ENCODE measurements around the gene RSPH3.

The RSPH3 gene

GRCh38 chr6:158978757-158979156, 21.2 kb downstream of the RSPH3 start:
- H3K36me3 ChIP-seq (ENCODE audit: control insufficient read depth in 1 of 2, insufficient read depth in 2 of 2, low read length in 2 of 2): peaks cover 8 to 14% of the 10 kb centered on the region in 2 donors
- H3K9me3 ChIP-seq (ENCODE audit: control insufficient read depth in 1 of 2, low read length in 2 of 2): no peaks in the 10 kb centered on the region
- H3K9ac ChIP-seq (ENCODE audit: low read depth in 1 of 2, low read length in 2 of 2): no peak overlapping the region
- H3K27ac ChIP-seq (ENCODE audit: low read depth, low read length): no peak overlapping the region
- H3K4me3 ChIP-seq (ENCODE audit: low read depth in 1 of 2, low read length in 2 of 2): no peak overlapping the region
- no peaks in the 10 kb centered on the region for H3K27me3 ChIP-seq (ENCODE audit: control insufficient read depth in 1 of 2, insufficient read depth in 2 of 2, low read length in 2 of 2)
- H3K4me1 ChIP-seq (ENCODE audit: control insufficient read depth in 1 of 2, insufficient read depth in 2 of 2, low read length in 2 of 2): no peaks in the 10 kb centered on the region

- no peak overlapping the region for H3K27ac ChIP-seq (ENCODE audit: low read depth, low read length)
- H3K4me1 ChIP-seq (ENCODE audit: control insufficient read depth in 1 of 2, insufficient read depth in 2 of 2, low read length in 2 of 2): no peaks in the 10 kb centered on the region
- no peak overlapping the region for H3K4me3 ChIP-seq (ENCODE audit: low read depth in 1 of 2, low read length in 2 of 2)
- no peaks in the 10 kb centered on the region for H3K9me3 ChIP-seq (ENCODE audit: control insufficient read depth in 1 of 2, low read length in 2 of 2)
- peaks cover 8 to 14% of the 10 kb centered on the region in 2 donors for H3K36me3 ChIP-seq (ENCODE audit: control insufficient read depth in 1 of 2, insufficient read depth in 2 of 2, low read length in 2 of 2)
- no peaks in the 10 kb centered on the region for H3K27me3 ChIP-seq (ENCODE audit: control insufficient read depth in 1 of 2, insufficient read depth in 2 of 2, low read length in 2 of 2)
- no peak overlapping the region for H3K9ac ChIP-seq (ENCODE audit: low read depth in 1 of 2, low read length in 2 of 2)
Measured at GRCh38 chr6:158977382-158977781, 22.6 kb downstream of the RSPH3 start.

GRCh38 chr6:158972241-158973233, 27.5 kb downstream of the RSPH3 start:
- H3K27ac ChIP-seq (ENCODE audit: low read depth, low read length): no peak overlapping the region
- peak overlapping the region in 1 of 2 donors; percentile 13 for H3K9ac ChIP-seq (ENCODE audit: low read depth in 1 of 2, low read length in 2 of 2)
- no peaks in the 10 kb centered on the region for H3K27me3 ChIP-seq (ENCODE audit: control insufficient read depth in 1 of 2, insufficient read depth in 2 of 2, low read length in 2 of 2)
- peaks cover 0 to 5% of the 10 kb centered on the region in 2 donors for H3K9me3 ChIP-seq (ENCODE audit: control insufficient read depth in 1 of 2, low read length in 2 of 2)
- H3K4me3 ChIP-seq (ENCODE audit: low read depth in 1 of 2, low read length in 2 of 2): no peak overlapping the region
- H3K4me1 ChIP-seq (ENCODE audit: control insufficient read depth in 1 of 2, insufficient read depth in 2 of 2, low read length in 2 of 2): no peaks in the 10 kb centered on the region
- peaks cover 6% of the 10 kb centered on the region in 2 donors for H3K36me3 ChIP-seq (ENCODE audit: control insufficient read depth in 1 of 2, insufficient read depth in 2 of 2, low read length in 2 of 2)

- Histone ChIP-seq H3K4me1 (ENCODE audit: control insufficient read depth in 1 of 2, insufficient read depth in 2 of 2, low read length in 2 of 2) (no peaks in the 10 kb centered on the region), H3K27me3 (ENCODE audit: control insufficient read depth in 1 of 2, insufficient read depth in 2 of 2, low read length in 2 of 2) (no peaks in the 10 kb centered on the region), H3K9me3 (ENCODE audit: control insufficient read depth in 1 of 2, low read length in 2 of 2) (peaks cover 0 to 5% of the 10 kb centered on the region in 2 donors), H3K27ac (ENCODE audit: low read depth, low read length) (no peak overlapping the region), H3K9ac (ENCODE audit: low read depth in 1 of 2, low read length in 2 of 2) (no peak overlapping the region), H3K4me3 (ENCODE audit: low read depth in 1 of 2, low read length in 2 of 2) (no peak overlapping the region), H3K36me3 (ENCODE audit: control insufficient read depth in 1 of 2, insufficient read depth in 2 of 2, low read length in 2 of 2) (peaks cover 2 to 3% of the 10 kb centered on the region in 2 donors)
Measured at GRCh38 chr6:158970640-158971275, 29.2 kb downstream of the RSPH3 start.

- H3K9me3 ChIP-seq (ENCODE audit: control insufficient read depth in 1 of 2, low read length in 2 of 2): peaks cover 0 to 5% of the 10 kb centered on the region in 2 donors
- no peak overlapping the region for H3K4me3 ChIP-seq (ENCODE audit: low read depth in 1 of 2, low read length in 2 of 2)
- no peak overlapping the region for H3K27ac ChIP-seq (ENCODE audit: low read depth, low read length)
- no peak overlapping the region for H3K9ac ChIP-seq (ENCODE audit: low read depth in 1 of 2, low read length in 2 of 2)
- H3K36me3 ChIP-seq (ENCODE audit: control insufficient read depth in 1 of 2, insufficient read depth in 2 of 2, low read length in 2 of 2): peaks cover 0 to 2% of the 10 kb centered on the region in 2 donors
- H3K4me1 ChIP-seq (ENCODE audit: control insufficient read depth in 1 of 2, insufficient read depth in 2 of 2, low read length in 2 of 2): no peaks in the 10 kb centered on the region
- no peaks in the 10 kb centered on the region for H3K27me3 ChIP-seq (ENCODE audit: control insufficient read depth in 1 of 2, insufficient read depth in 2 of 2, low read length in 2 of 2)
Measured at GRCh38 chr6:158969148-158969547, 30.9 kb downstream of the RSPH3 start.

- H3K4me3 ChIP-seq (ENCODE audit: low read depth in 1 of 2, low read length in 2 of 2): no peak overlapping the region
- H3K4me1 ChIP-seq (ENCODE audit: control insufficient read depth in 1 of 2, insufficient read depth in 2 of 2, low read length in 2 of 2): peaks cover 8 to 11% of the 10 kb centered on the region in 2 donors
- no peaks in the 10 kb centered on the region for H3K36me3 ChIP-seq (ENCODE audit: control insufficient read depth in 1 of 2, insufficient read depth in 2 of 2, low read length in 2 of 2)
Measured at GRCh38 chr6:158963020-158963808, 36.8 kb downstream of the RSPH3 start.

GRCh38 chr6:158962371-158962770, 37.6 kb downstream of the RSPH3 start:
- peaks cover 10 to 13% of the 10 kb centered on the region in 2 donors for H3K4me1 ChIP-seq (ENCODE audit: control insufficient read depth in 1 of 2, insufficient read depth in 2 of 2, low read length in 2 of 2)
- no peak overlapping the region for H3K27ac ChIP-seq (ENCODE audit: low read depth, low read length)
- no peaks in the 10 kb centered on the region for H3K27me3 ChIP-seq (ENCODE audit: control insufficient read depth in 1 of 2, insufficient read depth in 2 of 2, low read length in 2 of 2)
- no peaks in the 10 kb centered on the region for H3K36me3 ChIP-seq (ENCODE audit: control insufficient read depth in 1 of 2, insufficient read depth in 2 of 2, low read length in 2 of 2)
- H3K4me3 ChIP-seq (ENCODE audit: low read depth in 1 of 2, low read length in 2 of 2): no peak overlapping the region
- no peaks in the 10 kb centered on the region for H3K9me3 ChIP-seq (ENCODE audit: control insufficient read depth in 1 of 2, low read length in 2 of 2)
- H3K9ac ChIP-seq (ENCODE audit: low read depth in 1 of 2, low read length in 2 of 2): no peak overlapping the region

More at GRCh38 chr6:158963020-158963808, 36.8 kb downstream of the RSPH3 start:
- H3K9me3 ChIP-seq (ENCODE audit: control insufficient read depth in 1 of 2, low read length in 2 of 2): no peaks in the 10 kb centered on the region
- no peaks in the 10 kb centered on the region for H3K27me3 ChIP-seq (ENCODE audit: control insufficient read depth in 1 of 2, insufficient read depth in 2 of 2, low read length in 2 of 2)
- H3K9ac ChIP-seq (ENCODE audit: low read depth in 1 of 2, low read length in 2 of 2): no peak overlapping the region
- H3K27ac ChIP-seq (ENCODE audit: low read depth, low read length): no peak overlapping the region

GRCh38 chr6:158960026-158960425, 40.0 kb downstream of the RSPH3 start:
- H3K36me3 ChIP-seq (ENCODE audit: control insufficient read depth in 1 of 2, insufficient read depth in 2 of 2, low read length in 2 of 2): no peaks in the 10 kb centered on the region
- no peaks in the 10 kb centered on the region for H3K9me3 ChIP-seq (ENCODE audit: control insufficient read depth in 1 of 2, low read length in 2 of 2)
- H3K27ac ChIP-seq (ENCODE audit: low read depth, low read length): no peak overlapping the region
- no peaks in the 10 kb centered on the region for H3K27me3 ChIP-seq (ENCODE audit: control insufficient read depth in 1 of 2, insufficient read depth in 2 of 2, low read length in 2 of 2)
- H3K4me3 ChIP-seq (ENCODE audit: low read depth in 1 of 2, low read length in 2 of 2): no peak overlapping the region
- H3K9ac ChIP-seq (ENCODE audit: low read depth in 1 of 2, low read length in 2 of 2): no peak overlapping the region
- H3K4me1 ChIP-seq (ENCODE audit: control insufficient read depth in 1 of 2, insufficient read depth in 2 of 2, low read length in 2 of 2): peaks cover 10 to 13% of the 10 kb centered on the region in 2 donors

- Histone ChIP-seq H3K9me3 (ENCODE audit: control insufficient read depth in 1 of 2, low read length in 2 of 2) (no peaks in the 10 kb centered on the region), H3K27ac (ENCODE audit: low read depth, low read length) (no peak overlapping the region), H3K9ac (ENCODE audit: low read depth in 1 of 2, low read length in 2 of 2) (no peak overlapping the region), H3K4me3 (ENCODE audit: low read depth in 1 of 2, low read length in 2 of 2) (no peak overlapping the region), H3K4me1 (ENCODE audit: control insufficient read depth in 1 of 2, insufficient read depth in 2 of 2, low read length in 2 of 2) (peaks cover 10 to 13% of the 10 kb centered on the region in 2 donors), H3K36me3 (ENCODE audit: control insufficient read depth in 1 of 2, insufficient read depth in 2 of 2, low read length in 2 of 2) (no peaks in the 10 kb centered on the region), H3K27me3 (ENCODE audit: control insufficient read depth in 1 of 2, insufficient read depth in 2 of 2, low read length in 2 of 2) (no peaks in the 10 kb centered on the region)
Measured at GRCh38 chr6:158959552-158959951, 40.5 kb downstream of the RSPH3 start.

All from duodenal mucosa (tissue), 2 donors.